GM18499 (cell line): ENCODE data around the gene YRDC.

Experiments
- ATAC-seq: cut with Tn5 transposase; IDR thresholded peaks from one replicate; pipeline ENCODE4 v1.9.1; 2021; ENCODE audit warnings: moderate number of reproducible peaks; ENCODE audit not compliant: insufficient read depth, unreplicated experiment

The YRDC gene

GRCh38 chr1:37807555-37808368, at the start of gene YRDC, which contains the start of gene C1orf122:
YRDC (minus strand) TSS chr1:37808208; CDS start chr1:37808180, 28 bp downstream.
C1orf122 (plus strand) TSS chr1:37807790; CDS start chr1:37808405, 615 bp downstream.
- no peak for ATAC-seq

- ATAC-seq = no peak
Measured at GRCh38 chr1:37854406-37854805, 46.4 kb upstream of the YRDC start.

GRCh38 chr1:37853157-37853556, 45.1 kb upstream of the YRDC start:
- ATAC-seq = no peak

GRCh38 chr1:37851782-37852210, 43.8 kb upstream of the YRDC start:
- ATAC-seq = no peak

- no peak for ATAC-seq
Measured at GRCh38 chr1:37851262-37851661, 43.3 kb upstream of the YRDC start.

GRCh38 chr1:37850352-37850955, 42.4 kb upstream of the YRDC start:
- no peak for ATAC-seq

GRCh38 chr1:37849480-37849879, 41.5 kb upstream of the YRDC start:
- ATAC-seq = no peak

- no peak for ATAC-seq
Measured at GRCh38 chr1:37846647-37847339, 38.8 kb upstream of the YRDC start.

- no peak for ATAC-seq
Measured at GRCh38 chr1:37845786-37846185, 37.8 kb upstream of the YRDC start.

GRCh38 chr1:37845049-37845646, 37.1 kb upstream of the YRDC start:
- ATAC-seq = no peak

GRCh38 chr1:37844536-37844935, 36.5 kb upstream of the YRDC start:
- no peak for ATAC-seq

GRCh38 chr1:37841652-37842051, 33.6 kb upstream of the YRDC start:
- no peak for ATAC-seq

- ATAC-seq = no peak
Measured at GRCh38 chr1:37840711-37841110, 32.7 kb upstream of the YRDC start.

GRCh38 chr1:37839676-37840075, 31.7 kb upstream of the YRDC start:
- ATAC-seq = no peak

- no peak for ATAC-seq
Measured at GRCh38 chr1:37836788-37837187, 28.8 kb upstream of the YRDC start.

- ATAC-seq = no peak
Measured at GRCh38 chr1:37831809-37832208, 23.8 kb upstream of the YRDC start.

- no peak for ATAC-seq
Measured at GRCh38 chr1:37831109-37831508, 23.1 kb upstream of the YRDC start.

GRCh38 chr1:37828410-37829074, 20.5 kb upstream of the YRDC start:
- ATAC-seq = no peak

- ATAC-seq = no peak
Measured at GRCh38 chr1:37825506-37825905, 17.5 kb upstream of the YRDC start.

GRCh38 chr1:37824001-37824400, 16.0 kb upstream of the YRDC start:
- ATAC-seq = no peak
